SK-N-MC (cell line): ENCODE results near the gene SUFU.

ENCODE experiments used
- EZH2 ChIP-seq: fragments of 200-600 bp; sonication (generic); IDR thresholded peaks from one replicate; pipeline ENCODE4 v1.6.1; 2017; ENCODE audit warnings: antibody characterized with exemption
- FOXP2 ChIP-seq: optimal IDR thresholded peaks from 2 replicates; pipeline ENCODE3; 2011; ENCODE audit warnings: mild to moderate bottlenecking, moderate library complexity; ENCODE audit not compliant: insufficient read depth; ENCODE audit errors: extremely low read length, control extremely low read depth
- POLR2AphosphoS5 ChIP-seq: IDR thresholded peaks from 2 replicates; pipeline ENCODE4 v1.6.1; 2012; ENCODE audit warnings: mild to moderate bottlenecking, low read depth, low read length, borderline replicate concordance

DNA sequence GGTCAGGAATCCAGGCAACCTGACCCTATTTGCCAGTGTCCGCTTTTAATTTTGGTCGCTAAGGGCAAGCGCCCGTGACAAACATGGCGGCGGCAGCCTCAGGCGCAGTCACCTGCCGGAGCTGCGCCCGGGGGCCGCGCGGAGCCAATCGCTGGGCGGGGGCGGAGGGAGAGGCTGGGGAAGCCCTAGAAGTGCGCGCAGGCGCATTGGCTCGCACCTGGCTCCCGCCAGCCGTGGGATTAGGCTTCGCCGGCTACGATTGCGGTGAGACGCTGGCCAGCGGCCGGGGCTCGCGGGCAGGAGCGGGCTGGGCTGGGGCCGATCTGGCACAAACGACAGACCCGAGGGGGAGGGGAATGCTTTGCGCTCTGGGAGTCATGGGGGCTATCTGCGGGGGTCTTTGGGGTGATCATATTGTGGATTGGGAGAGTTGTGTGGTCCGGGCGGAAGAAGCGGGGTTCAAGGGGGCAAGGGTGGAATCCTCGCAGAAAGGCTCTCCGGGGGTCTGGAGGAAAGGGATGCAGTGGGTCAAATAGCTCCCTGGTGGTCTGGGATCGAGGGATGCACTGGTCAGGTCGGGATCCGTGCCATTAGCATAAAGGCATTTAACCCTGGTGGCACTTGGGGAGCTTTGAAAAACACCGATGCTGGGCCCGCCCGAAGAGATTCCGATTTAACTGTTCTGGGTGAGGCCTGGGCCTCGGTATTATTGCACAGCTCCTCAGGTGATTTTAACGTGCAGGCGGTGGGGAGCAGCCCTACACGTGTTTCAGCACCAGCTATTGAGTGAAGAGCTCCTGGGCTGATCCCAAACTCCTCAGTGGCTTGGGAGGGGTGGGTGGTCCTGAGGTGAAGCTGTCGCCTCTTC, 42.4 kb upstream of the SUFU start:
- TF ChIP-seq POLR2AphosphoS5 = peak; percentile 51; the same call in 1 of the 2 replicates
- TF ChIP-seq EZH2 = no peak
- no peak for TF ChIP-seq FOXP2
